ENCODE data around the gene HOXD12.

HOXD12 gene

DNA sequence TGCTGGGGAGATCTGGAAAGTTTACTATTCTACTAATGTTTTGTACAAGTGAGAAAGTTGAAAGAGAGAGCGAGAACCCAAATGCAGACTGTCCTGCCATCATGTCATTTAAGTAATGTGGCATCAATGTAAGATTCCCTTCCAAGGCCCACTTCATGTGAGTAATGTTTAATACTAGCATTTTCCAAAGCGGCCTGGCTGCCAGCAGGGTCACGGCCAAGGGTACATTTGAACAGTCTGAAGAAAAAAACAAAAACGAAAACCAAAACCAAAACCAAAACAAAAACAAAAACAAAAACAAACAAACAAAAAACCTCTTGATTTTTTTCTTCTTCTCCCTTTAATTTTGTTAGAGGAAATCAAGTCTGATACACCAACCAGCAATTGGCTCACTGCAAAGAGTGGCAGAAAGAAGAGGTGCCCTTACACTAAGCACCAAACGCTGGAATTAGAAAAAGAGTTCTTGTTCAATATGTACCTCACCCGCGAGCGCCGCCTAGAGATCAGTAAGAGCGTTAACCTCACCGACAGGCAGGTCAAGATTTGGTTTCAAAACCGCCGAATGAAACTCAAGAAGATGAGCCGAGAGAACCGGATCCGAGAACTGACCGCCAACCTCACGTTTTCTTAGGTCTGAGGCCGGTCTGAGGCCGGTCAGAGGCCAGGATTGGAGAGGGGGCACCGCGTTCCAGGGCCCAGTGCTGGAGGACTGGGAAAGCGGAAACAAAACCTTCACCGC, 19.2 kb downstream of the HOXD12 start:
- no peak for DNase-seq (ENCODE audit: low read depth in 2 of 2)

GRCh38 chr2:176120364-176121189, 21.0 kb downstream of the HOXD12 start:
- no peak for DNase-seq (ENCODE audit: low read depth in 2 of 2)

DNA sequence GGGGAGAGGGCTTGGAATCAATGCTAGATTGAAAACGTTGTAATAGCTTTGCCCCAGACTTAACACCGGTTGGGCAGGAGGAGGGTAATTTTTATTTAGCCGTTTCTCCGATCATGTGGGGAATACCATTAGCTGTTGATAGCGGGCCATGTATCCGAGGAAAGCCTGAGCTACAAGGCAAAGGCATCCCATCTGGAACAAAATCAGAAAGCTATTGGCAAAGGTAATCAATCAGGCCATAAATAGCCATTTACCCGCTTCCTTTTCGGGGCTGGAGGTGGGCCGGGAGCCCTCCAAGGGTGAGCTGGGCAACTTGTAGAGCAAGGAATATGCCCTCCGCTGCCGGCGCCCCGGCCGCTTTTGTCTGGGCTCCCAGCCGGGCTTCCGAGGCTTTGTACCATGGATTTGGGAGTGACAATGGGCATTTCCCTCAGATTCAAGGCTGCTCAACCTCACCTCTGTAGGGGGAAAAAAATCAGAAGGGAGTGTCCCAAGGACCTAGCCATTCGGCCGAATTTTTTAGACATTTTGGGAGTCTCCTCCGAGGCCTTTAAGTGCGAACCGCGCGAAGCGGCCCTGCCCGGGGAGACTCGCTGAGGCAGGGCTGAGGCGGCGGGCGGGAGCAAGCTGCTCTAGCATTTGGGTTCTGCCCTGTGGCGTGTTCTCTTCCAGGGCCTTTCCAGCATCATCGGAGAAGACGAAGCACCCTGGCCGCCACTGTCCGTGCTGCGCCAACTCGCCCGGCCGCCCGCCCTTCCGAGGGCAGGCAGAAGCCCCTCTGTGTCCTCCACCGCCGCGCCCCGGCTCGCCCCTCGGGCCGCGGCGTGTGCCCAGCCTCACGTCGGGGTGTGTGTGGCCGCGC, 21.8 kb downstream of the HOXD12 start:
- no peak for DNase-seq (ENCODE audit: low read depth in 2 of 2)

- DNase-seq (ENCODE audit: low read depth in 2 of 2), result no peak
Measured at GRCh38 chr2:176122052-176122682, 22.6 kb downstream of the HOXD12 start.

DNA sequence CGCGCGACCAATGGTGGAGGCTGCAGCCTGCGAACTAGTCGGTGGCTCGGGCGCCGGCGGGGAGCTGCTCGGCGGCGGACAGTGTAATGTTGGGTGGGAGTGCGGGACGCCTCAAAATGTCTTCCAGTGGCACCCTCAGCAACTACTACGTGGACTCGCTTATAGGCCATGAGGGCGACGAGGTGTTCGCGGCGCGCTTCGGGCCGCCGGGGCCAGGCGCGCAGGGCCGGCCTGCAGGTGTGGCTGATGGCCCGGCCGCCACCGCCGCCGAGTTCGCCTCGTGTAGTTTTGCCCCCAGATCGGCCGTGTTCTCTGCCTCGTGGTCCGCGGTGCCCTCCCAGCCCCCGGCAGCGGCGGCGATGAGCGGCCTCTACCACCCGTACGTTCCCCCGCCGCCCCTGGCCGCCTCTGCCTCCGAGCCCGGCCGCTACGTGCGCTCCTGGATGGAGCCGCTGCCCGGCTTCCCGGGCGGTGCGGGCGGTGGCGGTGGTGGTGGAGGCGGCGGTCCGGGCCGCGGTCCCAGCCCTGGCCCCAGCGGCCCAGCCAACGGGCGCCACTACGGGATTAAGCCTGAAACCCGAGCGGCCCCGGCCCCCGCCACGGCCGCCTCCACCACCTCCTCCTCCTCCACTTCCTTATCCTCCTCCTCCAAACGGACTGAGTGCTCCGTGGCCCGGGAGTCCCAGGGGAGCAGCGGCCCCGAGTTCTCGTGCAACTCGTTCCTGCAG, 23.3 kb downstream of the HOXD12 start, which contains the start of gene HOXD9:
TSS of gene HOXD9 (plus strand) at position 37 of the 728 bp plus-strand sequence. CDS start at position 87, 50 bp downstream.
- no peak for DNase-seq (ENCODE audit: low read depth in 2 of 2)

GRCh38 chr2:176123411-176124109, 24.0 kb downstream of the HOXD12 start:
- no peak for DNase-seq (ENCODE audit: low read depth in 2 of 2)

DNA sequence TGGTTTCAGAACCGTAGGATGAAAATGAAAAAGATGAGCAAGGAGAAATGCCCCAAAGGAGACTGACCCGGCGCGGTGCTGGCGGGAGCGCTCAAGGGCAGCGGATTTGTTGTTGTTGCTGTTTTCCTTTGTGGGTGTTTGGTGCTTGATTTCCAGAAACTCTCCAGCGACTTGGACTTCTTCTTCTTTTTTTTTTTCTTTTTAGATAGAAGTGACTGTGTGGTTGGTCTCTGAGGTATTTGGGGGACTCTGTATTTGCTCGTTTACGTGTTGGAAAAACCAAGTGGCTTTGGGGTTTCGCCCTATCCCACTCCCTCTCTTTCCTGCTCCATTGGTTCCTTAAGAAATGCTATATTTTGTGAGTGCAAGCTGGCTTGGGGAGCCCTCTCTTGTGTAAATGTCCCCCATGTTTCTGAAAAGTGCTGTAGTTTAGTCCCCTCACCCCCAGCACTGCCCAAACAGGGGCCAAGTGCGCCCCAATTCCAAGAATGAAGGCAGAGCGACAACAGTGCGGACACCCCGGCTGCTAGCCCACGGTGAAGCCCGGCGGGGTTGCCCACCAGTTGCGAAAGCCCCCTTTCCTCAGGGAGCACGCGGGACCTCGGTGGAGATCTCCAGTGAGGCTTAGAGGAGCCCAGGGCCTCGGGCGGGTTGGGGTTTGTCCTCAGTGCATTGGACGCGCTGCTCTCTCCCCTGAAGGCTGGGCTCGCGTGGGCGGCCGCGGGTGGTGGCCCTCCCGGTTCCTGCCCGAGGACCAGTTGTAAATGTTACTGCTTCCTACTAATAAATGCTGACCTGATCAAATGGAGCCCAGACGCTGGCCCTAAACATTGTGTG, 24.7 kb downstream of the HOXD12 start:
- no peak for DNase-seq (ENCODE audit: low read depth in 2 of 2)

DNA sequence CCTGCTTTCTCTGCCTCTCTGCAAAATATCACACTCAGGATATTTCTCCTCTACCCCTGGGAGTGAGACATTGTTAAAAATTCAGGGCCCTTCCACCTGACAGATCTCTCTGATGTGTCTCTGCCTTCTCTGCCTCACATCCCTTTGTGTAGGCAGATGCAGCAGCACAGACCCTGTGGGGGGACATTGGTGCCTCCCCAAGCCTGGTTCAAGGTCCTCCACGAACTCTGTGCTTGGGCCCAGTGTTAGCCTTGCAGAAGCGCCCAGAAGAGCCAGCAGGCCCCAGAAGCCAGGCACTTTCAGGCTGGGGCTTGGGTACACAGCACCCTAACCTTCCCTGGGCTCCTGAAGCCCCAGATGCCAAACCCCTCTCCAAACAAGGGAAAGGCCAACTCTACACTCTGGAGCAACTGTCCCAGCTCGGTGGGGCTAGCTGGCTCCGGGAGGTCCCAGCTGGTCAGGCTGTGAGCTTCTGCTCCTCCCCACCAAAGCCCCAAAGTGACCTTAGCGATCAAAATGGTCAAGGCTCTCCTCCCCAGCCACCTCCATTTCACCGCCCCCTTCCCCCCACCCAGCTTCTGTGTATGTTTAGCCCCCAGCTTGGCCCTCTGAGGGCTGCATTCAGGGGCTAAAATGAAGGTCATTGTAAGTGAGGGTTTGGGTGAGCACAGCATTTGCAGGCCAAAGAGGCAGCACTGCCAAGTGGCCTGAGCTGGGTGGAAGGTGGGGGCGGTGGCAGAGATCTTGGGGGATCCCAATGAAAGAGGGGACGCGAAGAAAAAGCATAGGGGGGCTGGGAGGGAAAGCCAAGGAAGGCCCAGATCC, 25.6 kb downstream of the HOXD12 start:
- DNase-seq (ENCODE audit: low read depth in 2 of 2), result no peak

- DNase-seq (ENCODE audit: low read depth in 2 of 2), result no peak
Measured at GRCh38 chr2:176125772-176126054, 26.1 kb downstream of the HOXD12 start.

DNA sequence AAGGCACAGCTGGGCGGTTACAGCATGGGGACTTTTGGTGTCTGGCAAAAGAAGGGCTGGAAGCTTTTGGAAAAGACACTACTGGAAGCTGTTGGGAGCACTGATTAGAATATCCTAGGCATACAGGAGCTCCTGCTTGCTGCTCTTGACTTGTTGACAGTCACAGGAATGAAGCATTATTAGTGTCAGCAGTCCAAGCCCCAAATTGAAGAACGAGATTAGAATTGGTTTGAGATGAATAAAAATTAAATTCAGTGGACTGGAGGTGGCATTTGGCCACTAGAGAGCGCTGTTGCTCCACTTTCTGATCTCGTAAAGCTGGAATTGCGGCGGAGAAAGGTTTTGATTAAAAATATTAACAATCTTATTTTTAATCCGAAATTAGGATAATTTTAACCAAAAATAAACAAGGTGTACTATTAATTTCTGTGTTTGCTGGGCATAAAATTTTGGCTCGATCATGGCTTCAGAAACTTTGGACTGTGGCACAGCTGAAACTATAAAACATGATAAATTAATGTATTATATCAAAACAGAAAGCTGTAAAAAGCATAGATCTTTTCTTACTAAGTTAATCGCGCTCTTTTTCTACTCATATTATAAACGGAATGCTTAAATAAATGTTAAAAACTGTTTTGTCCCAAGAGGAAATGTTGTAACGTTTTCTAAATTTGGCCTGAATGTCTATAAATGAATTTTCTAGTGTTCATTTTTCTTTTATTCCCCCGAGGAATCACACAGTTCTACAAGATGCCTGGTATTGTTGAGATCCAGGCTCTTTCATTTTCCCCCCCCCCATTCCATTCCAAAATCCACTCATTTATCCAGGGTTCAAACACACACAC, 27.6 kb downstream of the HOXD12 start:
- peak; percentile 66 to 73 for DNase-seq (ENCODE audit: low read depth in 2 of 2)

- DNase-seq (ENCODE audit: low read depth in 2 of 2), result no peak
Measured at GRCh38 chr2:176127774-176128072, 28.1 kb downstream of the HOXD12 start.

GRCh38 chr2:176128172-176128981, 28.8 kb downstream of the HOXD12 start:
- DNase-seq (ENCODE audit: low read depth in 2 of 2), result no peak

DNA sequence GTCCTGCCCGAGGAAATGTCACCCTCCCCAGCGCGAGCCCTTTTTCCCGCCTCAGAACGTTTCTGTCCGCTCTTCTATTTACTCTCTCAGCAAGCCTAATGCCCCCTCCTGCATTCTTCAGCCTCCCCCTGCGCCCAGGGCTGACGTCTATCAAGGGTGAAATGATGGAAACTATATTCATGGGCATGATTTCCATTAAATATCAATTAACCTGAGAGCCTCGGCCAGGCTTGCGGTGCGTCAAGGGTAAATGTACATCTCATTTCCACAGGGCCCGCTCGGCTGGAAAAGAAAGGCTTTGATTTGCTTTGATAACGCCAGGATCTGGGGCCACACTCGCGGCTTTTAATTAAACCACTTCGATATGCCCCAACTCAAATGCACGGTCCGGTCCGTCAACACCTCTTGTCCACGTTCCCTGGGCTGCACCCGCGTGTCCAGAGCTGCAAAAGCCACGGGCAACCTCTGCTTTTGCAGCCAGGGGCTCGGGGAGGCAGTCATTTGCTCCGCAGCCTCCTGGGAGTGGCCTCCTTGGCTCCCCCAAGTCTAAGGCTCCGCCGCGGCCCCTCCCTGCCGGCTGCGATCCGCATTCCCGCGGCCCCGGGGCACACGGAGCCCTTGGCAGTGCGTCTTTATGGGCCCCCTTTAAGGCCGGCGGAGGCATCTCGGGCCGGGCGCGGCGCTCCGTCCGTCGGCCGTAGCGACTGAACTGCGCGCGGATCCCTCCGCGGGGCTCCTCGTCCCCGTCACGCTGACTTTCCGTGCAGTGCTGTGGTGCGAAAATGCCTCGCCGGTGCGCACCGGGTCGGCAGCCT, 29.6 kb downstream of the HOXD12 start, which contains the start of gene HOXD8:
TSS of gene HOXD8 (plus strand) at position 724 of the 815 bp plus-strand sequence. CDS start 662 bp downstream, outside the sequence.
- DNase-seq (ENCODE audit: low read depth in 2 of 2), result no peak

- DNase-seq (ENCODE audit: low read depth in 2 of 2), result no peak
Measured at GRCh38 chr2:176129813-176130146, 30.2 kb downstream of the HOXD12 start.

DNA sequence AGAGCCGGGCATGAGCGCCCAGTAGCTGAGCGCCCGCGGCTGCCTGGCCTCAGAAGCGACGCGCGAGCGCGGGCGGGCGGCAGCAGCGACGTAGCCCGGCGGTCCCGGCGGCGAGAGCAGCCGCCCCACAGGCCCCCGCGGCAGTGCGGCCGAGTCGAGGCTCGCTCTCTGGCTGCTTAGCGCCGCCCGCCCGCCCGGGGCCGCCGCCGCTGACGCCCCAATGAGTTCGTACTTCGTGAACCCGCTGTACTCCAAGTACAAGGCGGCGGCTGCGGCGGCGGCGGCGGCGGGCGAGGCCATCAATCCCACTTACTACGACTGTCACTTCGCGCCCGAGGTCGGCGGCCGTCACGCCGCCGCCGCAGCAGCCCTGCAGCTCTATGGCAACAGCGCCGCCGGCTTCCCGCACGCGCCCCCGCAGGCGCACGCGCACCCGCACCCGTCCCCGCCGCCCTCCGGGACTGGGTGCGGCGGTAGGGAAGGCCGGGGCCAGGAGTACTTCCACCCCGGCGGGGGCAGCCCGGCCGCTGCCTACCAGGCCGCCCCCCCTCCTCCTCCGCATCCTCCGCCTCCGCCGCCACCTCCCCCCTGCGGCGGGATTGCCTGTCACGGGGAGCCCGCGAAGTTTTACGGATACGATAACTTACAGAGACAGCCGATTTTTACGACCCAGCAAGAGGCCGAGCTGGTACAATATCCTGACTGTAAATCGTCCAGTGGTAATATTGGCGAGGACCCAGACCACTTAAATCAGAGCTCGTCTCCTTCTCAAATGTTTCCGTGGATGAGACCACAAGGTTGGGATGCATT, 30.8 kb downstream of the HOXD12 start:
- DNase-seq (ENCODE audit: low read depth in 2 of 2), result no peak

All from stimulated activated CD4-positive, alpha-beta T cell treated with anti-CD3 and anti-CD28 coated beads, Interleukin-1b, Interleukin-23, amount 100 ng/mL, for 4 hours (primary cell).